ENCODE results near the gene NCKAP5. TPM values are rescaled to one million over a fixed set of nuclear protein-coding genes. Genes with fewer than 3 reads are reported as not detected.

NCKAP5 gene
- total RNA-seq, 2 experiments from 2014 or later, result not detected

- ChIA-PET POLR2A (no interaction called here), CTCF (no interaction called here)
Observed at GRCh38 chr2:133193544-133194361, 374.5 kb downstream of the NCKAP5 start.

- ChIA-PET POLR2A (no interaction called here), CTCF (no interaction called here)
Observed at GRCh38 chr2:133192028-133192427, 376.2 kb downstream of the NCKAP5 start.

DNA sequence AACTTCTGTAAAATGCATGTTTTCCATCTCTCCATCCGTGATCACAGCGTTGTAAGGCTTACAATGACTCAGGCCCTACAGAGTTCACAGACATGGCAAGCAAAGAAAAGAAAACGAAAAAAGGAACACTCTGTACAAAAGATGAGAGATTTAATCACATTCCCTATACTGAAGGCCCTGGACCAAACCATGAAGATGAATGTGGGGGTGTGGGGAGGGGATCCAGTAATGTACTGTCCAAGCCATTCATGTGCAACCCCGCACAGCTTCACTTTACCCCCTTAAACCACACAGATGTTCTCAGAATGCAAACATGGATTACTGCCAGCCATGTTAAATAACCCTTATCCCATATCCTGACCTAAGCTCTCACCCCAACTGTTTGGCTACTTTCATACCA, 391.1 kb downstream of the NCKAP5 start:
- CTCF ChIA-PET, result no interaction called here
- POLR2A ChIA-PET, result no interaction called here

- CTCF ChIA-PET, result no interaction called here
- POLR2A ChIA-PET, result no interaction called here
Observed at GRCh38 chr2:133175926-133176325, 392.3 kb downstream of the NCKAP5 start.

DNA sequence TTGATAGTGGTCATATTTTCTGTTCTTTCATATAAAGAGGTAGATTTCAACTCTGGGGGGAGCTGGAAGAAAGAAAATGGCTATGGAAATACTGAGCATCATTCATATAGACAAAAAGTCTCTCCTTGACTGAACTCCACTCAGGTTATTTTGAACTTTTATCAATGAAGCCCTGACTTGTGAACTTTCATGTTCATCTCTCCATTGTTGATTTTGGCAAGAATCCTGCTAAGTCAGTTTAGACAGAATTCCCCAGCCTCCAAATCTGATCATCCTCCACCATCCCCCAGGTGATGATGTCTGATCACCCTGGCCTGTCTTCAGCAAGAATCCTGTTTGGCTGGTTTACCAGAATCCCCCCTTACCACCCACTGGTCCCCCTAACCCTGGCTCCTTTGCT, 395.0 kb downstream of the NCKAP5 start:
- ChIA-PET POLR2A (no interaction called here), CTCF (no interaction called here)

- ChIA-PET POLR2A (no interaction called here), CTCF (no interaction called here)
Observed at GRCh38 chr2:133171393-133172004, 396.8 kb downstream of the NCKAP5 start.

DNA sequence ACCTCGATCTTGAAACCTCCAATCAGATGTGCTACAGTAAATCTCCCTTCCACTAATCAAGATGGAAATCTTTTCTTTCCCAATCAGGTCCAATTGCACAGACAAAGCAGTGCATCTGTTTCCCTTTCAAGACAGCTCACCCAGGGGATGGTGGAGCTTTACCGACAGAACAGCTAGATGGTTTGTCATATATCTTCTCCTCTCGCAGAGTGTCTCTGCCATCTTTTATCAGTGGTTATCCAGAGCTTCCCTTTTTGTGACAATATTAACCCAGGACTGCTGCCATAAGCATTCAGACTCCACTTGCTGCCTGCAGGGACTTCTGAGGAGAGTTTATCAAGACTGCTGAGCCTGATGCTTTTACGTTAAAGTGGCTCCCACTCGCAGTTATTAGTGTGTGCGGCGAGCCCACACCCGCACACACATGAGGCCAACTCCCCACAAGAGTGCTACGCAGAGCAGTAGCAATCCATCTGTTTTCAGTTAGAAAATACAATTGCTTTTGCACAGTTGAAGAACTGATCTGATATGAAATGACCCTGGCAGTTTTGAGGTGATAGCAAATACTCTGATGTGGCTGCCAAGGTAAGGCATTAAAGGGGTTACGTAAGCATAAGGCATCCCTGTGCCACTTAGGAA, 398.9 kb downstream of the NCKAP5 start:
- CTCF ChIA-PET, result no interaction called here
- POLR2A ChIA-PET, result no interaction called here

DNA sequence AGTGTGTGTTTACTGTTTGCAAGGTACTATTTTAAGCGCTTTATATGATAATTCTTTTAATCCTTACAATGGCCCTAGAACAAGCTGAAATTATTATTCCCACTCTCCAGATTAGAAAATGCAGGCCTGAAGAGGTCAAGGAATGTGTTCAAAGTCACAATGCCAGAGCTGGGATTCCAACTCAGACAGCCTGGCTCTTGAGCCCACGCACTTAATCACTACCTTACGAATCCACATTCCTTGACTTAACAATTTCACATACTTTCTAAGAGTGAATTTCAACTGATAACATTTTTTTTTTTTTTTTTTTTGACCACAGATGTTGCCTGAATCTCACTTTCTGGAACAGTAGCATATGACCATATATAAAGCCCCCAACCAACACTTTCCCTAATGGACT, 400.3 kb downstream of the NCKAP5 start:
- ChIA-PET CTCF (no interaction called here), POLR2A (no interaction called here)

DNA sequence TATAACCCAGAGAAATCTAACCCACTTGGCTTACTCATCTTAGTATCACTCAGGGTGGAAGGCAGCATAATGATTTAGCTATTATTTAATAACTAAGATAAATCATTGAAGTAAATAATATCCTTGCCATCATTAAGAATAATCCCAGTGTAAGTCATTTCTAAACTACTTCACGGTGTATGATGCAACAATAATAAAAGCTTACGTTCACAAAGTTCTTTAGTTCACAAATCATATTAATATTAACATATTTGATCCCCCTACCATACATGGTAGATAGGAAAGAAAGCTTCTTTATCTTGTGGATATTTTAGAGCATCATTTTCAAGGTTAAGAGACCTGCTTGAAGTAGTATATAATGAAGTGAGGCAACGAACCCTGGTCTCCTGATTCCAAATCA, 401.0 kb downstream of the NCKAP5 start:
- CTCF ChIA-PET, result no interaction called here
- POLR2A ChIA-PET, result no interaction called here

DNA sequence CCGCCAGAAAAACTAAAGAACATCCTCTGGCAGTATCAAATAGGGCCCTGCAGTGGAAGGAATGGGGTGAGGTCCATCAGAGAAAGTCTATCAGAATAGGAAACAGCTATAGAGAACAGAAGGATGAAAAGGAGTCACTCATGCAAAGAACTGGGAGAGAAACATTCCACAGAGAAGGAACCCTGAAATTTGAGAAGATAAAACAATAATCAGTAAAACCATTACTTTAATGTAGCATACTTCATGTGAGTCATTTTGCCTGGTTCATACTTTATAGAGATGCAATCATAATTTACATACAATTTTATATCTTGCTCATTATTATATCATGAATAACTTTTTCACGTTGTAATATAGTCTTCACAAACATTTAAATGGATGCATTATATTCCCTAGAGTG, 402.2 kb downstream of the NCKAP5 start:
- ChIA-PET CTCF (no interaction called here), POLR2A (no interaction called here)

DNA sequence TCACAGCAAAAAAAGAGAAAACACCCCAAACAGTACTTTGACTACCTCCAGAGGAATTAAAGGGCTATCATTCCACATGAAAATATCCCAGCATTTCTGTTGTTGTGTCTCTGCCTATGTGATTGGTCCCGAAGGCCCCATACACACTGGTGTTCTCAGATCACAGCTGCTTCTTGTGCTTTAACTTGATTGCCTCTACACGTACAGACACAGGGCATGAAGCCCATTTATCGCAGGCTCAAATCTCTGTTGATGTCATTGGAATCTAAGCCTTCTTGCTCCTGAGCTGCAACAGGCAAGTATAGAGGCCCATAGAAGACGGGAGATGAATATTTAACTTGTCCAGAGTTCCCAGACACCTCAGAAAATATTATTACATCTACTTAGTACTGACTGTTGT, 405.2 kb downstream of the NCKAP5 start:
- CTCF ChIA-PET, result no interaction called here

GRCh38 chr2:133158442-133158841, 409.8 kb downstream of the NCKAP5 start:
- ChIA-PET POLR2A (no interaction called here), CTCF (no interaction called here)

More for the DNA sequence above, 405.2 kb downstream of the NCKAP5 start:
- POLR2A ChIA-PET, result no interaction called here

DNA sequence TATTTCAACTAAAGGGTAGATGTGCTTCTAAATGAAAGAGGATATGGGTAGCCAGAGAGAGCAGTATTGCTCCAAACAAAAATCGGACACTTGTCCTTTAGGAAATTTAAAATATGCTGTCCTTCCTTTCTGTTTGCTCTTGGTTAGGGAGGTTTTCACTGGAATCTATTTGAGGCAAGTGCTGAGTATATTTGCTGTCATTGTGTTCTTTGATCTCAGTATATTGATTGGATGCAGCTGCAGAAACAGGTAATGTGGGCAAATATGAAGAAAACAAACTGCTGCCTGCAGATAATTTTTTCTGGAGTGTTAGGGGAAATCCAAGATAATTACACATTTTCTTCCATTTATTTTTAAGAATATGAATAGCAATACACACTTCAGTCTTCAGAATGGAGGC, 410.2 kb downstream of the NCKAP5 start:
- POLR2A ChIA-PET, result no interaction called here
- CTCF ChIA-PET, result no interaction called here

DNA sequence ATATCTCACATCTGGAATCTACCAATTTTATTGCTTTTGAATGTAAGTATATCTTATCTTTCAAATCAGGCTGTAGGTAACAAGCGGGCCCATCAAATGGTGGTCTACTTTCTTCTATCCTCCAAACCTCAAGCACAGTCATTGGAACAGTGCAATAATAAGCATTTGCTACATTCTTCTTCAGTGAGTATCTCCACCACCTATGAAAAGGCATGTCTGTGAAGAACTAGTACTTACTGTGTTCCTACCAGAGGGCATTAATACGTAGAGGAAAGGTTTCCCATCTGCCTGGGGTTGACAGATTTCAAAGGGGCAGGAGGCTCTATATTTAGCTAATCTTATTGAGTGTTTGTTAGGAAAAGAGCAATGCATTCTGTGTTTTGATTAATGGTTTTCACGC, 411.1 kb downstream of the NCKAP5 start:
- ChIA-PET POLR2A (no interaction called here), CTCF (no interaction called here)

- ChIA-PET POLR2A (no interaction called here), CTCF (no interaction called here)
Observed at GRCh38 chr2:133152801-133153200, 415.5 kb downstream of the NCKAP5 start.

DNA sequence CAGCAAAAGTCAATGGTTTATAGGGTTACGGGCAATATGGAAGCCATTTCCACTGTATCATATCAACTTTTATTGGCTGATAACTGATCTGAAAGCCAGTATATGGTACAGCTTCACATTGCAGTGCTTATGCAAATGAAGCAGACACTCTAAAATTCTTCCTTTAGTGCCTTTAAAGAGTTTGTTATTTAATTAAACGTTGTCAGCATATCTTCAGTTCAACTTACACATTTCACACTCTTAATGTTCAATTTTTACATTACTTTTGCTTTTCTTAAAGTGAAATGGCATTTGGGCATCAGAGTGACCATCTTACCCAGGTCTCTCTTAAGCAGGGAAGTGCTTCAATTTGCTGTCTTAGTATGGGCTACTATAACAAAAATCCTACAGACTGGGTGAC, 420.1 kb downstream of the NCKAP5 start:
- ChIA-PET CTCF (no interaction called here), POLR2A (no interaction called here)

DNA sequence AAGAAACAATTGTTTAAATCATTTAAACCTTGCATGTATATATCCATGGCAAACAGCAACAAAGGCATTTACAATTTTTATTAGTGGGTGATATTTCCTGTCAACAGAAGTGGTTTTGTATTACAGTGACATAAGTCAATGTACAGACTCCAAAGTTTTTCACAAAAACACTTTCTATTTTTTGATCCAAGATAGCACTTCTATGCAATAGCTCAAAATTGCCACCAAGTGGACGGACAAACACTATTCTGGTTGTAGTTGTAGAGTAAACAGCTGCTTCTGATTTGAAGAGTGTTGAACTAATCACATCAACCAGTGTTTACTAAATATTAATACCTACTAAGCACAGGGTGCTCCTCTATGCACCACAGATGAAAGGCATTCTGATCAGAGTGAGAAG, 421.4 kb downstream of the NCKAP5 start:
- POLR2A ChIA-PET, result no interaction called here

GRCh38 chr2:133143645-133144044, 424.6 kb downstream of the NCKAP5 start:
- ChIA-PET POLR2A (no interaction called here), CTCF (no interaction called here)

More for the DNA sequence above, 421.4 kb downstream of the NCKAP5 start:
- CTCF ChIA-PET, result no interaction called here

DNA sequence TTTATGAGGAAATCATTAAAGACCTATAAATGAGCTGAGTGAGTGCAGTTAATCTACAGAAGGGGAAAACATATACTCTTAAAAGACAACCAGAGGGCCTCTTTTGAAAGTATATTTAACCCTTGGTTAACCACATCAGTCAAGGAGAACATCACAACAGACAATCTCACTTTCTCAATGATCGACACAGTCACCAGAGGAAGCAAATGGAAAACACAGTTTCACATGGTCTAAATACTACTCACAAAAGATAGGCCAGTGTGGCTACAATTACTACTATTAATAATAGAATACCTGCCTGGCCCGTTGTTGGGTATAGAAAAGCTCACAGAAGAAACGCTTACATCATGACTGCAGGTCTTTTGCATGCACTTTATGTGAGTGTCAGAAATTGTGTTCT, 426.2 kb downstream of the NCKAP5 start:
- POLR2A ChIA-PET, result no interaction called here

GRCh38 chr2:133140620-133141019, 427.6 kb downstream of the NCKAP5 start:
- ChIA-PET CTCF (no interaction called here), POLR2A (no interaction called here)

More for the DNA sequence above, 426.2 kb downstream of the NCKAP5 start:
- CTCF ChIA-PET, result no interaction called here

GRCh38 chr2:133139847-133140533, 428.3 kb downstream of the NCKAP5 start:
- CTCF ChIA-PET, result no interaction called here
- POLR2A ChIA-PET, result no interaction called here
